A549 (cell line): Measurements from ENCODE around the gene GREM1. TPM values are rescaled to one million over a fixed set of nuclear protein-coding genes. Genes with fewer than 3 reads are reported as not detected.
A peak's percentile ranks its signal among the peaks of the same experiment; 100 is the strongest.

Experiments
- ATAC-seq, 2 experiments: fragments of 200-7000 bp in 1 of 2; fragments of >200 bp in 1 of 2; cut with Nextera tagmentation in 1 of 2; cut with Tn5 transposase in 1 of 2; 3 replicates each; pipeline versions ENCODE4 v1.8.0 to v1.9.1; 2018 to 2020; ENCODE audit warnings: mild to moderate bottlenecking in 1 of 2, moderate library complexity in 1 of 2
- CTCF ChIA-PET: fragments of 300-600 bp; sonication (Branson Sonifier 250); formaldehyde crosslinking; extraction: SDS; loops from one replicate; lab custom pipeline; 2021; ENCODE audit warnings: antibody characterized with exemption, inconsistent platforms; lab: Yijun Ruan, JAX
- POLR2A ChIA-PET: fragments of 350-600 bp; formaldehyde crosslinking; extraction: SDS; loops from one replicate; lab custom pipeline; 2021; ENCODE audit warnings: antibody characterized with exemption, inconsistent platforms; lab: Yijun Ruan, JAX
- DNase-seq, 2 experiments: peaks; one replicate each; pipeline versions ENCODE4 v3.0.0 to v3.0.0-alpha.2; 2011 to 2016; ENCODE audit warnings: low read depth in 1 of 2, low spot score in 1 of 2
- FAIRE-seq: peaks from 2 replicates; lab custom pipeline; 2011; peaks lifted over from hg19 to GRCh38; lab: Jason Lieb, UNC
- H3K27ac ChIP-seq, 2 experiments: fragments of >200 bp; sonication (Bioruptor Twin); formaldehyde crosslinking; 3 replicates each; pipeline ENCODE4 v1.5.1; 2016 to 2017
- H3K4me1 ChIP-seq: fragments of >200 bp; sonication (Bioruptor Twin); formaldehyde crosslinking; 3 replicates; pipeline ENCODE4 v1.6.1; 2016
- H3K4me2 ChIP-seq: fragments of >200 bp; sonication (Bioruptor Twin); formaldehyde crosslinking; 3 replicates; pipeline ENCODE4 v1.6.1; 2016
- H3K4me3 ChIP-seq: fragments of >200 bp; sonication (Bioruptor Twin); formaldehyde crosslinking; 3 replicates; pipeline ENCODE4 v1.5.1; 2016
- H3K9me3 ChIP-seq: fragments of >200 bp; sonication (Bioruptor Twin); formaldehyde crosslinking; 3 replicates; pipeline ENCODE4 v1.6.1; 2016
- CEBPB ChIP-seq, 2 experiments: fragments of >200 bp in 1 of 2; sonication (Bioruptor Twin) in 1 of 2; formaldehyde crosslinking in 1 of 2; IDR thresholded peaks; 2 replicates each; pipeline ENCODE4 v1.6.1; 2012 to 2016
- NFE2L2 ChIP-seq: fragments of 150-350 bp; conservative IDR thresholded peaks from 2 replicates; pipeline ENCODE4 v1.6.1; 2014; ENCODE audit warnings: low read length
- POLR2A ChIP-seq: IDR thresholded peaks from 2 replicates; pipeline ENCODE4 v1.6.1; 2012; ENCODE audit warnings: mild to moderate bottlenecking, low read length
- POLR2AphosphoS2 ChIP-seq: conservative IDR thresholded peaks from 2 replicates; pipeline ENCODE4 v1.6.1; 2012; ENCODE audit warnings: low read length, improper control_type of control experiment, inconsistent platforms
- SMC3 ChIP-seq: fragments of >200 bp; sonication (Bioruptor Twin); formaldehyde crosslinking; IDR thresholded peaks from 3 replicates; pipeline ENCODE4 v1.6.1; 2018; ENCODE audit warnings: inconsistent platforms
- WGBS: methylation state at CpG from one replicate; pipeline ENCODE4 v1.1.6; 2017; ENCODE audit errors: missing lambda C conversion rate; 5-methylcytosine and 5-hydroxymethylcytosine counted together
- polyA minus RNA-seq: library from RNA; depleted of rRNA, polyadenylated mRNA; stranded (reverse); fragments of >200 nt; gene quantifications from 2 replicates; pipeline ENCODE4 v1.2.3, GENCODE V29; 2011; rRNA and poly(A)+ RNA removed
- polyA plus RNA-seq, 4 experiments: library from polyadenylated mRNA; depleted of rRNA in 3 of 4; stranded (reverse); fragments of >200 nt; fragmentation: RNase III in 1 of 4; extraction: RNeasy Plus Mini Kit Qiagen cat#74134 plus additional on column Dnase treatment in 1 of 4; gene quantifications; 2 replicates in 3 of 4; 3 replicates in 1 of 4; pipeline ENCODE4 v1.2.3, GENCODE V29; 2011 to 2017
- TF ChIP-seq, protein P1 (sequence below): IDR thresholded peaks from 2 replicates; pipeline ENCODE4 v1.6.1; 2012
- TF ChIP-seq, protein P2 (sequence below): fragments of 250-450 bp; sonication (Bioruptor Pico); IDR thresholded peaks from 2 replicates; pipeline ENCODE4 v1.5.0; 2020; ENCODE audit warnings: low read depth, mild to moderate bottlenecking, moderate library complexity

Gene GREM1
- polyA plus RNA-seq (2011; rRNA removed) (10.5 and 11.0 TPM in 2 replicates), polyA plus RNA-seq (2017; fragmentation: RNase III; extraction: RNeasy Plus Mini Kit Qiagen cat#74134 plus additional on column Dnase treatment) (3.4 to 4.4 TPM (median 3.5 TPM) in 3 replicates), polyA minus RNA-seq (19.5 and 21.2 TPM in 2 replicates)
- 2.1 and 3.2 TPM in 2 replicates for polyA plus RNA-seq (2012; cell fraction: cytosol; rRNA removed)
- 1.0 and 1.5 TPM in 2 replicates for polyA plus RNA-seq (2012; cell fraction: nucleus; rRNA removed)

- CTCF ChIA-PET = no interaction called here
- peaks cover 4% of the 10 kb centered on the region; the same call in 1 of the 3 replicates for H3K9me3 ChIP-seq
- H3K4me3 ChIP-seq = peak within 1 kb of the TSS; percentile 41
- peaks cover 11% of the 10 kb centered on the region; the same call in 1 of the 3 replicates for H3K4me1 ChIP-seq
- peak within 1 kb of the TSS; percentile 90 for H3K4me2 ChIP-seq
- peak within 1 kb of the TSS; percentile 49 to 74; a peak in 5 of 6 replicates for H3K27ac ChIP-seq
- ATAC-seq (peak; percentile 44 to 66; a peak in 5 of 6 replicates), DNase-seq (no peak), FAIRE-seq (no peak)
- WGBS = 13% methylated on average over 49 of the region's 99 CpGs
- POLR2A ChIA-PET = no interaction called here
- TF ChIP-seq, protein P1, sequence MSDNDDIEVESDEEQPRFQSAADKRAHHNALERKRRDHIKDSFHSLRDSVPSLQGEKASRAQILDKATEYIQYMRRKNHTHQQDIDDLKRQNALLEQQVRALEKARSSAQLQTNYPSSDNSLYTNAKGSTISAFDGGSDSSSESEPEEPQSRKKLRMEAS = no peak; the same call in 1 of the 2 replicates
- TF ChIP-seq POLR2A (peak; percentile 61; the same call in 1 of the 2 replicates), NFE2L2 (no peak)
- TF ChIP-seq, all 56 proteins: peak for 1
Observed at GRCh38 chr15:32717426-32718226, at the start of gene GREM1. GREM1 (plus strand) TSS chr15:32718004; CDS start chr15:32730691, 12,687 bp downstream.

DNA sequence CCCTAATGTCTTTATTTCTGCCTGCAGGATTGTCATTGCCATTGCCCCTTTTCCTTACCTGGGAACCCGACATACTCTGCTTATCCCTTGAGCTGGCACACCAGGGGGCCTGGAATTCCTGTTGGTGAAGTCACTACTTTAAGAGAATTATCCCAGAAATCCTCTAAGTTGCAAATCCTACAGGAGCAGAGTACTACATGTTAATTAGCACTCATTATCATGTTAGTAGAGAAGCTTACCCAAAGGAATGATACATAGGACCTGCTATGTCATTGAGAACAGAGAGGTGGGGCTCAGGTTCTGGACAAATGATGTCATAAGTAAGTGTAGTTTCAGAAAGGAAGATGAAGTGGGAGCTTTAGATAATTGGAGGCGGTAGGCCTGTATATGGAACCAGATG, 48.9 kb upstream of the GREM1 start:
- TF ChIP-seq POLR2AphosphoS2 = no peak
- TF ChIP-seq, all 56 proteins: peak for 0
- Histone ChIP-seq H3K27ac (peak overlapping the region in 1 of 2 experiments; percentile 23; a peak in 3 of 6 replicates), H3K4me1 (peaks cover 22% of the 10 kb centered on the region; the same call in 2 of the 3 replicates), H3K4me2 (no peak overlapping the region), H3K9me3 (no peaks in the 10 kb centered on the region), H3K4me3 (no peak overlapping the region)
- ATAC-seq = no peak
- FAIRE-seq = no peak
- 88% methylated on average over 2 of the region's 2 CpGs for WGBS
- ChIA-PET CTCF (interaction anchor here (0.8 to 16.6 kb wide), 15 partner anchors 9 to 327 kb away, joined by 3 to 374 read pairs (median 4); no protein-coding TSS in a partner anchor), POLR2A (no interaction called here)
- DNase-seq = no peak

- peak overlapping the region; percentile 4 to 13; a peak in 3 of 6 replicates for H3K27ac ChIP-seq
- DNase-seq (no peak), FAIRE-seq (peak; percentile 56), ATAC-seq (peak in 1 of 2 experiments; percentile 56; a peak in 3 of 6 replicates)
- H3K4me1 ChIP-seq = peaks cover 22% of the 10 kb centered on the region; the same call in 2 of the 3 replicates
- H3K9me3 ChIP-seq = no peaks in the 10 kb centered on the region
- ChIA-PET CTCF (interaction anchor here (0.8 to 16.6 kb wide), 17 partner anchors 8 to 326 kb away, joined by 3 to 374 read pairs (median 5); no protein-coding TSS in a partner anchor), POLR2A (no interaction called here)
- no peak overlapping the region for H3K4me2 ChIP-seq
- 50% methylated on average over 5 of the region's 5 CpGs for WGBS
- TF ChIP-seq, protein P2, sequence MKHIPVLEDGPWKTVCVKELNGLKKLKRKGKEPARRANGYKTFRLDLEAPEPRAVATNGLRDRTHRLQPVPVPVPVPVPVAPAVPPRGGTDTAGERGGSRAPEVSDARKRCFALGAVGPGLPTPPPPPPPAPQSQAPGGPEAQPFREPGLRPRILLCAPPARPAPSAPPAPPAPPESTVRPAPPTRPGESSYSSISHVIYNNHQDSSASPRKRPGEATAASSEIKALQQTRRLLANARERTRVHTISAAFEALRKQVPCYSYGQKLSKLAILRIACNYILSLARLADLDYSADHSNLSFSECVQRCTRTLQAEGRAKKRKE (CRISPR knock-in tag) = no peak
- peak in 1 of 2 experiments; percentile 25; a peak in 1 of 4 replicates for TF ChIP-seq CEBPB (IDR thresholded peaks at IDR 0.05)
- no peak overlapping the region for H3K4me3 ChIP-seq
Observed at GRCh38 chr15:32669896-32670611, 47.8 kb upstream of the GREM1 start.

DNA sequence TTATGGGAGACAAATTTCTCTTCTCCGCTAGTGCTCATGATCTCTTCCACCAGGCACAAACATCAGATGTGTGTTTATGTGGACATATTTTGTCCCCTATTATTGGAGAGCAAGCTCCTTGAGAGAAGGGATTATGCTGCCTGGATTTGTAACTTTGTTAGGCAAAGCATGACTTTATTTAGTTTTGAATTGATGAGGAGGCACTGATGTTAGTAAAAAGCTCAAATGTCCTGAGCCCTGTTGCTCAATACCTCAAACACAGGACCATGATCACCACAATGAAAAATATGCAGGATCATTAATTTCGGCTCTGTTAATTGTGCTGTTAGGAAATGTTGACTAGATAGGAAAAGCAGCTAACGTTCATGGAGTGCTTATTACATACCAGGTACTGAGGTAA, 47.2 kb upstream of the GREM1 start:
- WGBS = 89% methylated on average over 3 of the region's 3 CpGs
- TF ChIP-seq CEBPB (IDR thresholded peaks at IDR 0.05) = peak in 1 of 2 experiments; percentile 0; a peak in 1 of 4 replicates
- TF ChIP-seq SMC3 = no peak
- no peak for DNase-seq
- ChIA-PET POLR2A (no interaction called here), CTCF (interaction anchor here (0.9 to 3.5 kb wide), 10 partner anchors 8 to 324 kb away, joined by 3 to 11 read pairs (median 7); no protein-coding TSS in a partner anchor)
- no peaks in the 10 kb centered on the region for H3K9me3 ChIP-seq
- peak overlapping the region; percentile 4 to 22; a peak in 2 of 6 replicates for H3K27ac ChIP-seq
- H3K4me1 ChIP-seq = peaks cover 28% of the 10 kb centered on the region
- no peak overlapping the region for H3K4me3 ChIP-seq
- no peak overlapping the region for H3K4me2 ChIP-seq
- FAIRE-seq = peak; percentile 94
- no peak for ATAC-seq
